Dedifferentiated amniotic fluid mesenchymal stem cell (primary cell): ENCODE data around the gene ZDHHC14.

Source experiments
- DNase-seq: peaks from one replicate; pipeline ENCODE4 v3.0.0-alpha.2; 2016; ENCODE audit errors: extremely low spot score

Gene ZDHHC14

GRCh38 chr6:157642736-157643135 is 261.7 kb downstream of the ZDHHC14 start:
- no peak for DNase-seq

GRCh38 chr6:157644043-157644810 is 263.2 kb downstream of the ZDHHC14 start:
- DNase-seq = no peak

GRCh38 chr6:157645201-157645795 is 264.3 kb downstream of the ZDHHC14 start:
- no peak for DNase-seq

- DNase-seq = no peak
These were observed 265.0 kb downstream of the ZDHHC14 start for GRCh38 chr6:157646012-157646411.

- DNase-seq = no peak
These were observed 266.4 kb downstream of the ZDHHC14 start for GRCh38 chr6:157647261-157647915.

- no peak for DNase-seq
These were observed 267.6 kb downstream of the ZDHHC14 start for GRCh38 chr6:157648561-157648960.

GRCh38 chr6:157649311-157650260 is 268.6 kb downstream of the ZDHHC14 start:
- DNase-seq = no peak

GRCh38 chr6:157650261-157650640 is 269.3 kb downstream of the ZDHHC14 start:
- no peak for DNase-seq

- no peak for DNase-seq
These were observed 269.8 kb downstream of the ZDHHC14 start for GRCh38 chr6:157650801-157651200.

- DNase-seq = no peak
These were observed 270.9 kb downstream of the ZDHHC14 start for GRCh38 chr6:157651731-157652490.

GRCh38 chr6:157652601-157653363 is 271.8 kb downstream of the ZDHHC14 start:
- DNase-seq = no peak

- no peak for DNase-seq
These were observed 272.5 kb downstream of the ZDHHC14 start for GRCh38 chr6:157653521-157653920.

- no peak for DNase-seq
These were observed 274.1 kb downstream of the ZDHHC14 start for GRCh38 chr6:157655139-157655538.

- no peak for DNase-seq
These were observed 275.5 kb downstream of the ZDHHC14 start for GRCh38 chr6:157656437-157656997.

- no peak for DNase-seq
These were observed 276.8 kb downstream of the ZDHHC14 start for GRCh38 chr6:157657754-157658153.

- no peak for DNase-seq
These were observed 277.3 kb downstream of the ZDHHC14 start for GRCh38 chr6:157658301-157658700.

- DNase-seq = no peak
These were observed 278.7 kb downstream of the ZDHHC14 start for GRCh38 chr6:157659536-157660271.

- DNase-seq = no peak
These were observed 279.4 kb downstream of the ZDHHC14 start for GRCh38 chr6:157660414-157660813.

- DNase-seq = no peak
These were observed 280.7 kb downstream of the ZDHHC14 start for GRCh38 chr6:157661652-157662051.
